Smooth muscle cell (in vitro differentiated cells): Measurements from ENCODE around the gene KLHL40. TPM values are rescaled to one million over a fixed set of nuclear protein-coding genes. Genes with fewer than 3 reads are reported as not detected.

ENCODE experiments used
- DNase-seq: peaks from one replicate; lab custom pipeline; 2025; ENCODE audit not compliant: unreplicated experiment; lab: John Stamatoyannopoulos, UW
- H2AFZ ChIP-seq: fragments of 200-600 bp; sonication (generic); 2 replicates; pipeline ENCODE4 v1.6.0; 2016; ENCODE audit warnings: antibody characterized with exemption, low read depth, mild to moderate bottlenecking
- H3F3A ChIP-seq: fragments of 200-600 bp; sonication (generic); 2 replicates; pipeline ENCODE4 v1.6.0; 2017; ENCODE audit warnings: antibody characterized with exemption, low read depth
- H3K27ac ChIP-seq: fragments of 200-600 bp; sonication (generic); 2 replicates; pipeline ENCODE4 v1.5.1; 2016; ENCODE audit warnings: low read depth, mild to moderate bottlenecking
- H3K27me3 ChIP-seq: fragments of 200-600 bp; sonication (generic); 2 replicates; pipeline ENCODE4 v1.6.1; 2016; ENCODE audit warnings: low read depth, mild to moderate bottlenecking
- H3K36me3 ChIP-seq: fragments of 200-600 bp; sonication (generic); 2 replicates; pipeline ENCODE4 v1.5.1; 2016; ENCODE audit warnings: low read depth
- H3K4me1 ChIP-seq: fragments of 200-600 bp; sonication (generic); 2 replicates; pipeline ENCODE4 v1.5.1; 2016; ENCODE audit warnings: low read depth
- H3K4me2 ChIP-seq: fragments of 200-600 bp; sonication (generic); 2 replicates; pipeline ENCODE4 v1.6.0; 2016; ENCODE audit warnings: mild to moderate bottlenecking
- H3K4me3 ChIP-seq: fragments of 200-600 bp; sonication (generic); 2 replicates; pipeline ENCODE4 v1.5.1; 2016; ENCODE audit warnings: mild to moderate bottlenecking
- H3K79me2 ChIP-seq: fragments of 200-600 bp; sonication (generic); 2 replicates; pipeline ENCODE4 v1.6.0; 2016; ENCODE audit warnings: low read depth, mild to moderate bottlenecking
- H3K9ac ChIP-seq: fragments of 200-600 bp; sonication (generic); 2 replicates; pipeline ENCODE4 v1.6.0; 2016; ENCODE audit warnings: low read depth
- H3K9me3 ChIP-seq: fragments of 200-600 bp; sonication (generic); replicated peaks from 2 replicates; pipeline ENCODE4 v1.5.1; 2016; ENCODE audit warnings: low read depth
- H4K20me1 ChIP-seq: fragments of 200-600 bp; sonication (generic); 2 replicates; pipeline ENCODE4 v1.6.0; 2016; ENCODE audit warnings: low read depth
- WGBS: methylation state at CpG from one replicate; pipeline ENCODE4 v1.1.7; 2016; ENCODE audit warnings: low lambda C conversion rate; 5-methylcytosine and 5-hydroxymethylcytosine counted together
- polyA plus RNA-seq: library from polyadenylated mRNA; unstranded; fragments of >200 nt; fragmentation: Nextera tagmentation; extraction: Ambion mirVana; gene quantifications from 2 replicates; pipeline ENCODE4 v1.2.1, GENCODE V29; 2016
- total RNA-seq: library from RNA; depleted of rRNA; stranded (reverse); fragments of >200 nt; gene quantifications from 2 replicates; pipeline ENCODE4 v1.2.3, GENCODE V29; 2014
- TF ChIP-seq, protein P1 (sequence below): fragments of 200-600 bp; sonication (generic); IDR thresholded peaks from 2 replicates; pipeline ENCODE4 v1.5.1; 2017; ENCODE audit warnings: borderline replicate concordance, mild to moderate bottlenecking, antibody characterized with exemption; ENCODE audit not compliant: insufficient read depth, poor library complexity, severe bottlenecking

The KLHL40 gene
- total and polyA plus RNA-seq, 2 experiments from 2014 or later, result not detected

DNA sequence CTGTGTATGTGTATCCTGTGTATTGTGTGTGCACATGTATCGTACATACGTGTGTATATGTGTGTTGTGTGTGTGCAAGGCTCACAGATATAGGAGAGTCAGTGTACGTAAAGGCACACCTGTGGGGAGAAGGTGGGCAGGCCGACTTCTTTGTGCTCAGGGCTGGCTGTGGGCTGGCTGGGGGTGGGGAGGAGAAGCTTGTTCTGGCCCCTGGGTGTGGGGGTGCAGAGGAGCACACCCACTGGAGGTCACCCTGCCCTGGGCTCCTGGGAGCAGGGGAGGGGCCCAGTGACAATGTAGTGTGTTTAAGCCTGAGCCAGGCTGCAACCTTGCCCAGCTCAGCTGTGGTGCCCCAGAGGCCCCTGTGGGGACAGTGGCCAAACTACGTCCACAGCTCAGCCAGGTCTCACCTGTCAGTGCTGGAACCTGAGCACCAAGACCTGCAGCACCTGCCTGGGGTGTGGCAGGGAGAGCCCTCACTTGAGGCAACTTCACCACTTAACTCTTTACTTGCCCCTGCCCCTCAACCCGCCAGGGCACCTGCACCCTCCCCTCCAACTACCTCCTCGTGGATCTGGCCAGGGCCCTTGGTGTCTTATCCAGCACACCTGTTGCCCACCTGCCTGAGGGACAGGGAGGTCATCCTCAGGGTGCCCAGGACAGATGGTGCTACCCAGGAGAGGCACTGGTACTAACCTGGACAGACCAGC lies 19.9 kb downstream of the KLHL40 start:
- Histone ChIP-seq H3K9ac (no peak overlapping the region), H3K36me3 (no peaks in the 10 kb centered on the region), H3K27ac (no peak overlapping the region), H3K4me3 (no peak overlapping the region), H3K4me1 (no peaks in the 10 kb centered on the region), H3K9me3 (no peaks in the 10 kb centered on the region), H3K4me2 (no peak overlapping the region), H4K20me1 (no peaks in the 10 kb centered on the region), H3K27me3 (no peaks in the 10 kb centered on the region), H3K79me2 (no peaks in the 10 kb centered on the region), H2AFZ (no peak overlapping the region), H3F3A (no peaks in the 10 kb centered on the region)
- TF ChIP-seq, protein P1, sequence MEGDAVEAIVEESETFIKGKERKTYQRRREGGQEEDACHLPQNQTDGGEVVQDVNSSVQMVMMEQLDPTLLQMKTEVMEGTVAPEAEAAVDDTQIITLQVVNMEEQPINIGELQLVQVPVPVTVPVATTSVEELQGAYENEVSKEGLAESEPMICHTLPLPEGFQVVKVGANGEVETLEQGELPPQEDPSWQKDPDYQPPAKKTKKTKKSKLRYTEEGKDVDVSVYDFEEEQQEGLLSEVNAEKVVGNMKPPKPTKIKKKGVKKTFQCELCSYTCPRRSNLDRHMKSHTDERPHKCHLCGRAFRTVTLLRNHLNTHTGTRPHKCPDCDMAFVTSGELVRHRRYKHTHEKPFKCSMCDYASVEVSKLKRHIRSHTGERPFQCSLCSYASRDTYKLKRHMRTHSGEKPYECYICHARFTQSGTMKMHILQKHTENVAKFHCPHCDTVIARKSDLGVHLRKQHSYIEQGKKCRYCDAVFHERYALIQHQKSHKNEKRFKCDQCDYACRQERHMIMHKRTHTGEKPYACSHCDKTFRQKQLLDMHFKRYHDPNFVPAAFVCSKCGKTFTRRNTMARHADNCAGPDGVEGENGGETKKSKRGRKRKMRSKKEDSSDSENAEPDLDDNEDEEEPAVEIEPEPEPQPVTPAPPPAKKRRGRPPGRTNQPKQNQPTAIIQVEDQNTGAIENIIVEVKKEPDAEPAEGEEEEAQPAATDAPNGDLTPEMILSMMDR, result no peak
- 85% methylated on average over 7 of the region's 7 CpGs for WGBS
- no peak for DNase-seq

DNA sequence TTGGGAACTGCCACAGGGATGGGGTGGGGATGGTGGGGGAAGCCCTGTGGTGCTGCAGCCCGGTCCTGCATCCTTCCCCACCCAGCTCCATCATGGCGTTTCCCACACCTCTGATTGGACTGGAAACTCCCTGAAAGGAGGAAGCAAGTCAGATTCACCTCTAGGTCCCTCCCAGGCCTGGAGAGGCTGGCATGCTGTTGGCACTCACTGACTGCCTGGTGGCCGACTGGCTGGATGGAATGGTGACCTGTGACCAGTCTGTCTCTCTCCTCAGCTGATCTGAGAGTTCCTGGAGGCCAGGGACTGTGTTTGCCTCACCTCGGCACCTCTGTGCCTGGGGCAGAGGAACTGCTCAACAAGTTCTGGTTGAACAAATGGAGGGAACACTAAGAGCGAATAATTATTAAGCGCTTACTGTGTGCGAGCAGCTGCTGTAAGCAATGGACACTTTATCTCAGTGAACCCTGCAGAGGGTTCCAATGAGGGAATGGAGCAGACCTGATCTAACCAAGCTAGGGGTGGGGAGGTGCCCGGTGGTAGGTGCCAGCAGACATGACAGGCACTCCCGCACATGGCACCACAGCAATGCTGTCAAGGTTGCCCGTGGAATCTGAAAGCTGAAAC lies 20.7 kb downstream of the KLHL40 start:
- Histone ChIP-seq H3F3A (no peaks in the 10 kb centered on the region), H3K4me3 (no peak overlapping the region), H3K9me3 (no peaks in the 10 kb centered on the region), H4K20me1 (no peaks in the 10 kb centered on the region), H2AFZ (no peak overlapping the region), H3K27ac (no peak overlapping the region), H3K36me3 (no peaks in the 10 kb centered on the region), H3K27me3 (no peaks in the 10 kb centered on the region), H3K4me1 (no peaks in the 10 kb centered on the region), H3K9ac (no peak overlapping the region), H3K79me2 (no peaks in the 10 kb centered on the region), H3K4me2 (no peak overlapping the region)
- TF ChIP-seq, protein P1, result no peak
- DNase-seq, result no peak
- 89% methylated on average over 10 of the region's 10 CpGs for WGBS

DNA sequence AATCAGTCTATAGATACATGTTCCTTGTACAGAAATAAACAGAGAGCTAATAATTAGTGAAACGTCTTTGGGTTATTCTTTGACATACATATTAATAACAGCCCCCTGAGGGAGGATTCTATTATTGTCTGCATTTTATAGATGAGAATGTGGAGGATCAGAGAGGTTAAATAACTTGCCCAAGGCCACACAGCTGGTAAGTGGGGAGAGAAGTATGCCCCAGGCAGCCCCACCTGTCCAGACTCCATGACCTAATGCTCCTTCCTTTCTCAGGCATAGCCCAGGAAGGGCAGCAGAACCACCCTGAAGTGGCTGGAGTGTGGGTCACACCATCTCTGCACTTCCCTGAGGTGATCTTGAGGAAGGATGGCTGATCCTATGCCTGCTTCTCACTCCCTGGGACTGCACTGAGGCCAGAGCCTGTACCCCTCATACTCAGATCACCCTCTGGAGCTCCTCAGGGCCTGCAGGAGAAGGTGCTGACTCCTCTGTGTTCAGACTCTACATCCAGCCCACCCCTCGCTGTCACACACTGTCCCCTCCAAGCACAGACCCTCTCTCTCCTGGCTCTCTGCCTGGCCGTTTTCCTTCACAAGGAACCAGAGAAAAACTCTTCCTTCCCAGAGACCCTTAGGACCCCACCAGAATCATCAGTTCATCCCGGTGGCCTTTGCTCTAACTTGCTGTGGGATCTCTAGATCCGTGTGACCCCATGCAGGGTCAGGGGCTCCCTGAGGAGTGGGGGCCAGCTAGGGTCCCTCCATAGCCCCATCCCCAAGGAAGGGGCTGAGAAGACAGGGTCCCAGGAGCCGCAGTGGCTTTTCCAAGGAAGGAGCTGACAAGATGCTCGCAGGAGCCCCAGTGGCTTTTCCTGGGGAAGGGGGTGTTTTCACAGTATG lies 21.6 kb downstream of the KLHL40 start:
- no peak overlapping the region for H3K4me2 ChIP-seq
- no peaks in the 10 kb centered on the region for H3K36me3 ChIP-seq
- no peaks in the 10 kb centered on the region for H3K79me2 ChIP-seq
- H4K20me1 ChIP-seq, result no peaks in the 10 kb centered on the region
- H3K9me3 ChIP-seq, result no peaks in the 10 kb centered on the region
- no peaks in the 10 kb centered on the region for H3K27me3 ChIP-seq
- H3K27ac ChIP-seq, result no peak overlapping the region
- no peak for DNase-seq
- no peak overlapping the region for H2AFZ ChIP-seq
- H3K4me3 ChIP-seq, result no peak overlapping the region
- no peaks in the 10 kb centered on the region for H3K4me1 ChIP-seq
- 79% methylated on average over 7 of the region's 7 CpGs for WGBS
- TF ChIP-seq, protein P1, result no peak
- H3F3A ChIP-seq, result no peaks in the 10 kb centered on the region
- no peak overlapping the region for H3K9ac ChIP-seq
